KBM-7 (cell line): ENCODE measurements around the gene SH2B3.
"Not testable (repeated sequence)": the region's sequence is repeated elsewhere in the genome, so short reads cannot be mapped to it uniquely, and the experiment has no call there.

Experiments
- DNase-seq: peaks from one replicate; pipeline ENCODE4 v3.0.0-alpha.2; 2015
- in situ Hi-C: fragments of 300-500 bp; cut with MboI; formaldehyde crosslinking; loops from 2 replicates; pipeline ENCODE4 v1.14.3; 2020; ENCODE audit warnings: low sequenced_read_pairs, low pct_unique_long_range_greater_than_20kb, mixed read lengths

Gene SH2B3

DNA sequence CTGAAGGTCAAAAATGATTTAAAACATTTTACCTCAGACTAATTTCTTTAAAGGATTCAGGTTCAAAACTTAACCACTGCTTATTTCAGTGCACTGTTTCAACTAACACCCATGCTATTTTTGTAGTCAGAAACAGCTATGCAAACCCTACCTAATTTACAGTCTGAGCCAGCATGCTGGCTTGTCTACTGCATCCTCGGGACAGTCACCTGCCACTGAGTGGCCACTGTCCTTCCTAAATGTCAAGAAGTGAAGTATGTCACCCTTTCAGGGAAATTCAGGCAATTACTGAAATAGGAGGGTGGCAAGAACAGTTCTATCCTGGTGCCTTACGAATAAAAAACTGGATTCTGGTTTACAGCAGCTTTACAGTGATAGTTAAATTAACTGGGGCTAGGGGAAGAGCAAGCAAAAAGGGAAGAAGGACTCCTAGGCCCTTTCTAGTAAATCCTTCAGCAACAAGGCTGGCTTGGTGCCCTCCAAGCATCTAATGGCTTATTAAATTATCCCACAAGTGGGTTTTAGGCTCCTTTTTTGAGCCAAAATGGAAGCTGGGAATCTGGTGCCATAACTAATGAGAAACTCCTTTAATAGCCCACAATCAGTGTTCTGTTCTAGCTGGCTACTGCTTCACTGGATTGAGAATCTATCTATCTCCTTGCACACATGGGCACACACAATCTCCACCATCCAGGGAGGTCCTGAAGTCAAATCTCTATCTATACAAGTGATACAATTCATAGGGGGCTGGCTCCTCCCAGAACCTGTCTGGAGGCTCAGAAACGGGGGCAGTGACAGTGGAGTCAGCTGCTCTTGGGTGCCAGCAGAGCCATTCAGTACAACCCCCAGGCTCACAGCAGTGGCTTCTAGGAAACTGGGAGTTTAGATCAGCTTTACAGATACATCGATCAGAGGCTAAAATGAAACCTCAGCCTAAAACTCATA lies 43.4 kb downstream of the SH2B3 start:
- DNase-seq = no peak
- in situ Hi-C loops = loop anchor here (10.0 kb wide), 1 partner anchor 54 kb away; no protein-coding TSS in a partner anchor

DNA sequence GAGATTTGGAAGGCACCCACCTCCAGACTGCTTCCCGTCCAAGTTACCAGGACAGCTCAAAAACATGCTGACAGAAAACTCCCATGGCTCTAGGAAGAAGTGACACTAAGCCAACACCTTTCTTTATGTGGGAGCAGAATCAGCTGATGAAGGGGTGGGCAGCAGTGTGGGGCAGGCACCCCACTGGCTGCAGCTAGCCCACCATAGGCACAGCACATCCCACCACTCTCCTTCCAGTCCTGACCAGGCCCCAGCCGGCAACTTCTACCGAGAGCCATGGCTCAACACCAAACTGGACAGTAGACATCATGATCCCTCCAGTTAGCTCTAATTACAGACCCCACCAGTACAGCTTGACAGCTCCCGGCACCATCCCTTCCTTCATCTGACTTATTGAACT lies 45.0 kb downstream of the SH2B3 start:
- DNase-seq = no peak
- in situ Hi-C loops = no loop called here

DNA sequence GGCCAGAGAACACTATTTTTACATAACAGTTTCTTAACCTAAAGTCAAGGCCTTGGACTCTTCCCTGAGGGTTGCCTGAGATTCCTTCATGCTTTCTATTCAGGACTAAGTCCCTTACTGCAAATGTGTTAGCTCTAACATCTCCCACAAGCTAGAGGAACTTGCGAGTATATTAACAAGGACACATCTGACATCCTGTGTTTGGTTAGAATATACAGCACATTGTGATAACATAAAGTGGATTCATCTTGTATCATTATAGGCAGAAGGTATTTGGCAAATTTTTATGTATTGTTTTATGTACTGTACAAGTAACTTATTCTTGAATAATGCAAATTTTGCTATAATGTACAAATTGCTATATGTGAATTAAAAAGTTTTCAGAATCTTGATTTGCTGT lies 45.5 kb downstream of the SH2B3 start:
- DNase-seq = no peak
- in situ Hi-C loops = no loop called here

DNA sequence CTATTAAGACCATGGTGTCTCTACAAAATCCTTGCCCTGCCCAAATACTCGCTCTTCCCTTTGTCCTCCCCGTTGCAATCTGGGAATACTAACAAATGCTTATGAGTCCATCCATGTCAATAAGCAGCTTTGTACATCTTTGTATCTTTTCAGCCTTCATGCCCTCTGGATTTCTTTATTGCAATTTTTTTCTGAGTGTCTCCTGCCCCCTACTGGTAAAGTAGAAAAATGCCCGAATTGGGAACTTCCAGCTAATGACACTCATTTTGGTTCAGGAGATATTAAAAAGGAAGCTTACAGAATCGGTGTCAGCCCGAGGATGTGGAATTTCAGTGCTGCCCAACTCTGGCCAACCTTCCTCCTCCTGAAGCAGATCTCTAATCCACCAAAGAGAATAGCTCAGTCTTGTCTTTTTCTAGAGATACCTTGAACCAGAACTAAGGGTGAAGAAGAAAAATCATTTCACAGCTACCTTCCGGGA lies 46.0 kb downstream of the SH2B3 start:
- in situ Hi-C loops = no loop called here
- peak; percentile 91 for DNase-seq

DNA sequence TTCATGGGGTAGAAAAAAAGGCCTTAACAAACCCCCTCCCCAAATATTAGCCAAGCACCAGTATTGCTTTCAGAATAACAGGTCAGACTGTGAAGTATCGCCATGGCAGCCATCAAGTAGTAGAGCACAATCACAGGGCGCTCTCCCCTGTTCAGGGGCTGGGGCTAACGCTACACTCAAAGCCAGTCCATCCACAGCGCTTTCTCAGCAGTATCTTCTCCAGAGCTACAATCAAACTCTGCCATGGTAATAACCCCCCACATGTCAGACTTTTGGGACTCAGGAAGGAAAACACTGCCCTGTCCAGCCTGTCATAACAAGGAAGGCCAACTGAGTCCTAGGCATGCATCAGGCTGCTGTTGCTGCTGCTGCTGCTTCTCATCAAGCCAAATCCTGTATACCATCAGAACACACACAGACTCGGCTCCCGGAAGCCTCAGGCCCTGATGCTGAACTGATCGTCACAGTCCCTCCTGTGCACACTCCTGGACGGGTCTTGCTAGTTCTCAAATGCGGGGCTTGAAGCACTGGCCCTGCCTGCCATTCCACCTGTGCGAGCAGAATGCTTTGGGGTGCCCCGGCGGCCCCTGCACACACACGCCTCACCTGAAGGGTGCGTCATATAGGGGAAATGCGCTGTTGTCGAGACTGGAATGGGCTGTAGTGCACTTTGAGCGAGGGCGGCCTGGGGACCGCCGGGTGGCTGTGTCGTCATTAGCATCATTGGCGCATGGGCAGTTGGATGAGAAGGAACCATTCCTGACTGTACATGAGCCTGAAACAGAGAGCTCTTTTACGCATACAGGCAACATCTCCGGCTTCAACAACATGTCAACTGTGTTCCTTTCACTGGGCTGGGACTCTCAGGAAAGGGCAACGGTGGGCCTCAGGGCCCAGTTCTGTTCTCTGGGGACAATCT lies 47.6 kb downstream of the SH2B3 start:
- in situ Hi-C loops = no loop called here
- no peak for DNase-seq

DNA sequence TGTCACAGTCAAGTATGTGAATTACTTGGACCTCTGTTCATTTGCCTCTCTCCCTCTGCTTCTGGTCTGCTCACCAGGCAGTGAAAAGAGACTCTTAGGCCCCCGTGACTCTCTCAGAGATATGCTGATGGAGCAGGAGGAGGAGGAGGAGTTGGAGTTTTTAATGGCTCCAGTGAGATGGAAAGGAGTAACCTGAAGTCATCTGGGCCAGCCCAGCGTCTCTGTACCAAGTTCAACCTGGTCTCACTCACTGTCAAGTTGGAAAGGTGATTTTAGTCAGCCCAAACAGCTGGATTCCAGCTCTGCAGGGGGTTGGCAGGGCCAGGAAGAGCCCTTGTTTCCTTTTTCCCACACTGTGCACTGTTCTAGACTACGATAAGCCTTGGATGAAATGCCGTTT lies 48.6 kb downstream of the SH2B3 start:
- DNase-seq = no peak
- in situ Hi-C loops = no loop called here

DNA sequence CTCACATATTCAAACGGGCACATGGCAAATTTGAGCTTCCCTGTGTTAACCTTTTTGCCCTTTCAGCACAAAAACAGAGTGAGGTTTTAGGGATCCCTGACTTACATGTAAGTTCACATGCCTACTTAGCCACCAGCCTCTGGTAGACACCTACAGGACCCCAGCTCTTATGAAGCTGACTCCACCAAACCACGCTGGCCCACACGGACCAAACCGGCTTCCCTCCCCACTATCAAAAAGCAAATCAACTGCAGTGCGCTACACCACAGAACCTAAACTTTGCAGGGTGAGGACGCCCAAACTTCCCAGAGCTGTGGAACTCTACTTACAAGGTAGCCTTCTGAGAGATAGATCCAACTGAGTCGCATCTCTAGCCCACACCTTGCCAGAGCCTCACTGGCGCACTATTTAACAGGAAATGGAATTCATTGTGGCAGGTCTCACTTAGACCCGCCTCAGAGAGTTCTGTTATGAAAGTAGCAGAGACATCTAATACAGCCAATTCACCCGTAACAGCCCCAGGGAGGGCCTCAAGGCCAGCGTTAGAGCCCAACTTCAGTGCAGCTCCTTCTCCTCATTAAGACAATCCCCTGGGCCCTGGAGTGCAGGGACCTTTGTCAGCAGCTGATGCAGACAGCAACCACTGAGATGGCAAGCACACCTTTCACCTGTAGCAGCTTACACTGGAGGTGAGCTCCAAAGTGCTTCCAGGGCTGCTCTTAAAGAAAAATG lies 49.2 kb downstream of the SH2B3 start:
- in situ Hi-C loops = no loop called here
- no peak for DNase-seq

DNA sequence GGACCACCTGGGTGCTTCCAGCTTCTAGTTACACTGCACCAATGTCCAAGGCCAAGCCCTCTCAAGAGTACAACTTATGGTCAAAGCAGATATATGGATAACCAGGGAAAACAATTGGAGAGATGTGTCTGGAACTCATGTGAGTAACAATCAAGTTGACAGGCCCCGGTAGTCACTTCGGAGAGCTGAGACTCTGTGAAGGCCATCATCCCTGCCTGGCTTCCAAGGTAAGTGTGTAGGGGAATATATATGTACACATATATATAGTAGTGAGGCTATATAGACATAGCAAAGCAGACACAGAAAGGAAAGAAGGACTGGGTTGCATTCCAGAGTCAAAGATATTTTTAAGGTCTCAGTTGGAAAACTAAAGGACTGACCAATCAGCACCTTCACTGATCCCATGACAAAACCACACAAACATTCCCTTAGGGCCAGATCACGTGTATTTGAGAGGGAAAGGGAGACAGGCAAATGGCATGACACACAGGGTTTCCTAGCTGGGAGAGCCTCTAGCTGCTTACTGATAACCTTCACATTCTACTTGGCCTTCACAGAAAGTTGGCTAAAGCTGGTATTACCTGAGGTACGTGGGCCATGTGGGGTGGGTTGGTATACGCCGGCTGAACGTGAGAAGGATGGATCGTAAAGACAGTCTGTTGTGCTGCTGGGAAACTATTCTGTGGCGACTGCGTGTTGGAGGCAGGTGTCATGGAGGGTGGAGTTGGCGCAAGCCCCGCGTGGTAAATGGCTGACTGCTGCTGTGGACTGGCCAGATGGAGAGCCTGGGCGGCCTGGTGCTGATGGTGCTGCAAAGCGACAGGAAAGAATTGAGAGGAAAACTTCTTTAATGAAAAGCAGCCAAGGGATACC lies 50.0 kb downstream of the SH2B3 start:
- no peak for DNase-seq
- in situ Hi-C loops = no loop called here

DNA sequence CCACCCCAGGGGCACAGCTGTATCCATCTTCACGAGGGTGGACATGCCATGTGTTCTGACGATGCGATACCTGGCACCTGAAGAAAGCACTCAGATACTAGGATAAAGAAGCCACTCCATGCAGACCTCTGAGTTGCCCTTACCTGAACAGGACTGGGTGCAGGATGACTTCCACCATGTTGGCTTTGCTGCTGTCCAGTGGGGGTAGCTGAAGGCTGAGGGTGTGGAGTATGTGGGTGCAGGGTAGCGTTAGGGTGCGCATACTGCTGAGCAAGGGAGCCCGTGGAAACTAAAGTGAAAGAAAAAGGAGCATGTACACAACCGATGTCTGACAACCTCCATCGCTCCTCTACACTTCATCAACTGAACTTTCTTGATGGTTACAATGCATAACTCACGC lies 51.3 kb downstream of the SH2B3 start:
- in situ Hi-C loops = no loop called here
- no peak for DNase-seq

DNA sequence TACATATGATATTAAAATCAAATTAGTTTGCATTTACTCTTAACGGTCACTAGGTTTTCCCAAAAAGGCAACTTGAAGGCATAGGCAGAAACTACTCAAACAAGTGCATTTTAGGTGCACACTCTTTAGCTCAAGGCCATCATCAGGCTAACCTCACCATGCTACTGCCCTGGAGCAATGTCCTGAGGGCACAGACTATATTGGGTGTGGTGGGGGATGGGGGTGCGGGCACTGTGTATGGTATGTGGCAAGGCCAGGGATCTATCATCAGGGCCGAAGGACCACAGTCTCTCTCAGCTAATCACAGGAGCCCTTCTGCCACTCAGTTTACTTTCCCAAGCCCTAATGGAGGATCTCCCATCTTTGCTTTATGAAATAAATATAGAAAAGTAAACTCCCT lies 51.9 kb downstream of the SH2B3 start:
- no peak for DNase-seq
- in situ Hi-C loops = no loop called here

DNA sequence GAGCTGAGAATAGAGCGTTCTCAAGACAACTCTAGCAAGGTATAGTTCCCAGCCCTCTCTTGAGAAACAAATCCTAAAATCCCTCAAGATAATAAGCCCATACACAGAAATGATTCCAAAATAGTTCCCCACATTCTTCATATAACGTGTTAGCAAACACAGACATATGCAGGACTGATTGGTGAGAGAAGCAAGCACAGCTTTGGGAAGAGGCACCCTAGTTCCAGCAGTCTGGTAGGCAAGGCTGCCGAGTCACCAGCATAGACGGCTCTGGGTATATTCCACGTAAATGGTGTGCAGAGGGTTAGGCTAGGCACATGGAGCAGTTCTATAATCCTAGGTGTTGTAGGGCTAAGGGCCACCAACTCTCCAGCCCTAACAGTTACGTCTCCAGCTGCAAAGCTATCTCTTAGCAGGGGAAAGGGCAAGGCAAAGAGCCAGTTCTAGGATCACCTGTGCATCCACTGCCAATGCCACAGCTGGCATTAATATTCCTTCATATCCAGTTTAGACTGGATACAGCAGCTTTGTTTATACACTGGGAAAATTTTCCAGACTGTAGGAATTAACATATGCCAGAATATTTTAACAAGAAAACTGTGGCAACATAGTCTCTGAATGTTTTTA lies 52.9 kb downstream of the SH2B3 start:
- in situ Hi-C loops = no loop called here
- no peak for DNase-seq

DNA sequence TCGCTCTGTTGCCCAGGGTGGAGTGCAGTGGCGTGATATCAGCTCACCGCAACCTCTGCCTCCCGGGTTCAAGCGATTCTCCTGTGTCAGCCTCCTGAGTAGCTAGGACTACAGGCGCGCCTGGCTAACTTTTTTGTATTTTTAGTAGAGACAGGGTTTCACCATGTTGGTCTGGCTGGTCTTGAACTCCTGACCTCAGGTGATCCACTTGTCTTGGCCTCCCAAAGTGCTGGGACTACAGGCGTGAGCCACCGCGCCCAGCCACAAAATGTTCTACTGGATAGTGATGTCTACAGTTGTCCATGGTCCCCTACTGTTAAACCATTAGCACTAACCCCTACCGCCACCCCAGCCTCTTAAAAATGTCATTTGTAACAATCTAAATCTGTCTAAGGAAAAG lies 54.4 kb downstream of the SH2B3 start:
- DNase-seq, in situ Hi-C loops: not testable (repeated sequence)

DNA sequence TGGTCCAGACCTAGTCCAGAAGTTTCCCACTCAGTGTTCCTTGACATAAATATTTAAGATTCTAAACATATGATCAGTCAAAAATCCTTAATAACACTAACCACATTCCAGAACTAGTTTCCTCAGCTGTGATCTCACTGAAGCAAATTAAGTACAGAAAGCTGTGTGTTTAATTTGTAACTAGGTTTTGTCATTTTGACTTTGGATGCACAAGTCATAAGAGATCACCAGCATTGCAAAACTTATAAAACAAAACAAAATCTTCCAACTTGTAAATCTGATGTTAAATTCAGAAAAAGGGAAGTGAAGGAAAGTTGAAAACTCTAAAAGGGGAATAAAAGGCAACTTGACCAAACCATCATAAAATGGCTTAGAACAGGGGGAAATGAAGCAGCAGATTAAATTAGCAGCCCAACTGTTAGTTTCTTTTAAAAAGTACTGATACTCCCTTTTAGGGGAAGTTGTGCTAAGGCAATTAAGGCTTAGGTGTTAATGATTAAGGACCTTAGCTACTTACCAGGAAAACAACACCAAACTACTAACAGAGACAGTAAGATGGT lies 56.6 kb downstream of the SH2B3 start:
- in situ Hi-C loops = no loop called here
- DNase-seq = peak; percentile 67

DNA sequence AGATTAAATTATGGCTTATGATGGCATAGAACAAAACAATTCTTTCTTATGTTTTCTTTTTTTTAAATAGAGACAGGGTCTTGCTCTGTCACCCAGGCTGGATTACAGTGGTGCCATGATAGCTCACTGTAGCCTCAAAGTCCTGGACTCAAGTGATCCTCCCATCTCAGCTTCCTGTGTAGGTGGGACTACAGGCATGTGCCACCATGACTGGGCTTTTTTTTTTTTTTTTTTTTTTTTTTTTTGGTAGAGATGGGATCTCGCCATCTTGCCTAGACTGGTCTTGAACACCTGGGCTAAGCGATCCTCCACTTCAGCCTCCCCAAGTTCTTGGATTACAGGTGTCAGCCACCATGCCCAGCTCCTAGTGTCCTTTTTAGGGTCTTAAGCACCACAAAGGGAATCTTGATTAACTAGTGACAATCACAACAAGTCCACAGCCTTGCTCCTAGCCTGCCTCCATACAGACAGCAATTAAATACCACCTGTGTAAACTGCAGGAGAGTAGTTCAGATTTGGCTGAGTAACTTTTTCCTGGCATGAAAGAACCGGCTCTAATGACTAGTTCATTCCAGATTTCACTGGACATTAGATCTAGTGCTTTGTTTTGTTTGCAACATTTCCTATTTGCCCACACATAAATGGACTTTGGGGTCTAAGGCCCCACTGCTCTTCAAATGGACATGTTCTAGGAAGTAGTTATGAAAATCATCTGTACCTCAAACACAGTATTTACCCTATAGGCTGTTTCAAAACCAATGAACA lies 61.6 kb downstream of the SH2B3 start:
- no peak for DNase-seq
- in situ Hi-C loops = no loop called here

DNA sequence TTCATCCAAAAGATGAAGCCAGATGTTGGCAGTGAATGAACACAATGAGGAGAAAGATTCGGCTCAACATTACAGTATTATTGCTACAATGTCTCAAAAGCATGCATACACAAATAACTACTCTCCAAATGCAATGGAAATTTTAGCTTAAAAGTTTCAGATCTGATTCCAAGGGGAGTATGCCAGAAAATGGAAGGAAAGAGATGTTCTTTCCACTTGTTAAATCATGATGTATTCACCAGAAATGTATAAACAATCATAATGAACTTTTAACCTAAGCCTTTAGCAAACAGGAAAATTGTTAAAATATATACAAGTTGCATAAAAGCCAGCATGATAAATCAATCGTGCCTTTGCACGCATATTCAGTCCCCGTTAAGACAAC lies 62.1 kb downstream of the SH2B3 start:
- in situ Hi-C loops = no loop called here
- DNase-seq = no peak

DNA sequence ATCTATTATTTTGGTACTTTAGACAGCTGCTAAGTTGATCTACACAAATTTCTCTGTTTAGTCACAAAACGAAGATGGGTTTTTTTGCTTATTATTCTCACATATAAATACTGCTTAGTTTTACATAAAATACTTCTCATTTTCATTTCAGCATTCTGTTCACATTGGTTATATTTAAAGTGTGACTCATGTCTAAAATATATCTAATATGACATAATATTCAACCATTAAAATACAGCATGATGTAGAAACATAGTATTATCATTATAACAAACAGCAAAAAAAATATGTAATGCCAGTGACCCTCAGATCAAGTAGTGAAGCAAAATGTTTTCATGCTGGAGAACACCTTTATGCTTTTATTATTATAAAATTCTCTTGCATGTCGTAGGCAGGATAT lies 63.7 kb downstream of the SH2B3 start:
- no peak for DNase-seq
- in situ Hi-C loops = no loop called here

DNA sequence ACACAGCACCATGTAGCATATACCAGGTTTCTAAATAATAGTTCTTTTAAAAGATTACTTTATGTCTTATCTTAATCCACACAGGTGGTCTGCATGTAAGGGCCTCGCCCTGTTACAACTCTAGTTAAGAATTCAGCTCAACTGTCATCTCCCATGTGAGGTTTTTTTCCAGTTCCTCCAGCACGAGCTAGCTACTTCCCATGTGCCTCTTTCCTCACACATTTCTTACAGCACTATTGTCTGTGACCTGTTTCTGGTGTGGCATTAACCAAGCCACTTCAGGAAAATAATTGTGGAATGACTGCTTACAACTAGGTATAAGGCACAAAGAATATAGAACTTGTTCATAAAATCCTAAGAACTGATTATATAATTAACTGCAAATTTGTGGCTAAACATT lies 65.5 kb downstream of the SH2B3 start:
- in situ Hi-C loops = no loop called here
- no peak for DNase-seq
